Measurements from ENCODE around the gene CDR2.

GRCh38 chr16:22420606-22421135 is 46.3 kb upstream of the CDR2 start:
- TF ChIP-seq, protein P1, sequence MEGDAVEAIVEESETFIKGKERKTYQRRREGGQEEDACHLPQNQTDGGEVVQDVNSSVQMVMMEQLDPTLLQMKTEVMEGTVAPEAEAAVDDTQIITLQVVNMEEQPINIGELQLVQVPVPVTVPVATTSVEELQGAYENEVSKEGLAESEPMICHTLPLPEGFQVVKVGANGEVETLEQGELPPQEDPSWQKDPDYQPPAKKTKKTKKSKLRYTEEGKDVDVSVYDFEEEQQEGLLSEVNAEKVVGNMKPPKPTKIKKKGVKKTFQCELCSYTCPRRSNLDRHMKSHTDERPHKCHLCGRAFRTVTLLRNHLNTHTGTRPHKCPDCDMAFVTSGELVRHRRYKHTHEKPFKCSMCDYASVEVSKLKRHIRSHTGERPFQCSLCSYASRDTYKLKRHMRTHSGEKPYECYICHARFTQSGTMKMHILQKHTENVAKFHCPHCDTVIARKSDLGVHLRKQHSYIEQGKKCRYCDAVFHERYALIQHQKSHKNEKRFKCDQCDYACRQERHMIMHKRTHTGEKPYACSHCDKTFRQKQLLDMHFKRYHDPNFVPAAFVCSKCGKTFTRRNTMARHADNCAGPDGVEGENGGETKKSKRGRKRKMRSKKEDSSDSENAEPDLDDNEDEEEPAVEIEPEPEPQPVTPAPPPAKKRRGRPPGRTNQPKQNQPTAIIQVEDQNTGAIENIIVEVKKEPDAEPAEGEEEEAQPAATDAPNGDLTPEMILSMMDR (IDR thresholded peaks at IDR 0.05): no peak
- TF ChIP-seq EZH2 (IDR thresholded peaks at IDR 0.05; ENCODE audit: borderline replicate concordance, insufficient read depth, low read depth, low read length, poor library complexity, severe bottlenecking): no peak
